Fibroblast of lung (primary cell): ENCODE data around the gene ASIC2. TPM values are rescaled to one million over a fixed set of nuclear protein-coding genes. Genes with fewer than 3 reads are reported as not detected.

Experiments
- DNase-seq, 2 donors: peaks; one replicate each; pipeline versions ENCODE4 v3.0.0 to v3.0.0-alpha.2; 2010; ENCODE audit warnings: low read depth in 2 of 2
- H2AFZ ChIP-seq: 2 replicates; pipeline ENCODE4 v1.5.1; 2012; ENCODE audit warnings: low read length, control low read depth, inconsistent platforms
- H3K27ac ChIP-seq: 2 replicates; pipeline ENCODE4 v1.5.1; 2011; ENCODE audit warnings: low read length, control low read depth; ENCODE audit not compliant: insufficient read depth
- H3K27me3 ChIP-seq: 2 replicates; pipeline ENCODE4 v1.5.1; 2011; ENCODE audit warnings: mild to moderate bottlenecking, low read length; ENCODE audit not compliant: control insufficient read depth, insufficient read depth
- H3K36me3 ChIP-seq: 2 replicates; pipeline ENCODE4 v1.5.1; 2011; ENCODE audit warnings: low read length; ENCODE audit not compliant: control insufficient read depth, insufficient read depth
- H3K4me1 ChIP-seq: 2 replicates; pipeline ENCODE4 v1.5.1; 2011; ENCODE audit warnings: low read length; ENCODE audit not compliant: control insufficient read depth, insufficient read depth; ENCODE audit errors: extremely low read depth
- H3K4me2 ChIP-seq: 2 replicates; pipeline ENCODE4 v1.5.1; 2011; ENCODE audit warnings: low read length, control low read depth; ENCODE audit not compliant: insufficient read depth; ENCODE audit errors: extremely low read depth
- H3K4me3 ChIP-seq, 4 experiments: fragments of 200-600 bp in 1 of 4; sonication (generic) in 1 of 4; replicated peaks in 1 of 4; 2 replicates each; pipeline ENCODE4 v1.5.1; 2011 to 2016; ENCODE audit warnings: low read length in 4 of 4, low read depth in 3 of 4, mild to moderate bottlenecking in 3 of 4, control low read depth in 2 of 4, inconsistent platforms in 1 of 4, mixed read lengths in 1 of 4; ENCODE audit not compliant: insufficient read depth in 1 of 4; ENCODE audit errors: control extremely low read depth in 1 of 4
- H3K79me2 ChIP-seq: 2 replicates; pipeline ENCODE4 v1.5.1; 2012; ENCODE audit warnings: mild to moderate bottlenecking, low read length, inconsistent platforms; ENCODE audit not compliant: control insufficient read depth, insufficient read depth
- H3K9ac ChIP-seq: 2 replicates; pipeline ENCODE4 v1.5.1; 2011; ENCODE audit warnings: mild to moderate bottlenecking, low read length, control low read depth; ENCODE audit not compliant: insufficient read depth
- H3K9me3 ChIP-seq: 2 replicates; pipeline ENCODE4 v1.5.1; 2012; ENCODE audit warnings: low read depth, low read length; ENCODE audit not compliant: control insufficient read depth, insufficient read depth
- H4K20me1 ChIP-seq: 2 replicates; pipeline ENCODE4 v1.5.1; 2011; ENCODE audit warnings: low read length; ENCODE audit not compliant: control insufficient read depth, insufficient read depth; ENCODE audit errors: extremely low read depth
- CTCF ChIP-seq, 2 donors: IDR thresholded peaks in 1 of 2; conservative IDR thresholded peaks in 1 of 2; 1 replicate in 1 of 2; 2 replicates in 1 of 2; pipeline ENCODE4 v1.5.1; 2011 to 2012; ENCODE audit warnings: low read length in 2 of 2, control low read depth in 1 of 2, inconsistent platforms in 1 of 2, low read depth in 1 of 2, mild to moderate bottlenecking in 1 of 2
- EZH2 ChIP-seq: IDR thresholded peaks from 2 replicates; pipeline ENCODE4 v1.5.1; 2012; ENCODE audit warnings: low read length, control low read depth, mild to moderate bottlenecking; ENCODE audit errors: missing control alignments
- polyA plus RNA-seq, 2 donors: library from polyadenylated mRNA; depleted of rRNA in 1 of 2; stranded (reverse) in 1 of 2; unstranded in 1 of 2; fragments of >200 nt; gene quantifications; 2 replicates each; pipeline ENCODE4 v1.2.1, GENCODE V29; 2011 to 2012; ENCODE audit warnings: missing spikeins in 1 of 2
- total RNA-seq: library from RNA; depleted of rRNA; stranded (reverse); fragments of >200 nt; gene quantifications from 2 replicates; pipeline ENCODE4 v1.2.1, GENCODE V29; 2014

ASIC2 gene
- total and polyA plus RNA-seq, 2 donors (not counting 1 experiment from before 2014, with no cell fraction given) = 0.08 to 0.50 TPM

- Histone ChIP-seq H3K4me3 (no peak overlapping the region), H3K79me2 (no peaks in the 10 kb centered on the region), H3K27me3 (no peaks in the 10 kb centered on the region), H3K9me3 (no peaks in the 10 kb centered on the region), H2AFZ (no peak overlapping the region), H3K4me1 (no peaks in the 10 kb centered on the region), H4K20me1 (no peaks in the 10 kb centered on the region), H3K4me2 (no peak overlapping the region), H3K36me3 (no peaks in the 10 kb centered on the region), H3K27ac (no peak overlapping the region), H3K9ac (no peak overlapping the region)
- TF ChIP-seq EZH2 (no peak), CTCF (conservative IDR thresholded peaks at IDR 0.05 in 1 of 2, IDR thresholded peaks at IDR 0.05 in 1 of 2; ENCODE audit: low read depth in 1 of 2, low read length in 2 of 2) (no peak)
- peak; percentile 28 to 36 for DNase-seq
Measured at GRCh38 chr17:33142705-33143299, 150.3 kb downstream of the ASIC2 start.

GRCh38 chr17:33140413-33141099 lies 152.5 kb downstream of the ASIC2 start:
- no peak overlapping the region for H3K4me2 ChIP-seq
- H3K36me3 ChIP-seq = no peaks in the 10 kb centered on the region
- no peaks in the 10 kb centered on the region for H4K20me1 ChIP-seq
- H3K9me3 ChIP-seq = no peaks in the 10 kb centered on the region
- H3K9ac ChIP-seq = no peak overlapping the region
- peak in 1 of 2 donors; percentile 8 for DNase-seq
- no peaks in the 10 kb centered on the region for H3K27me3 ChIP-seq
- no peak overlapping the region for H3K27ac ChIP-seq
- H3K4me3 ChIP-seq = no peak overlapping the region
- TF ChIP-seq CTCF (conservative IDR thresholded peaks at IDR 0.05 in 1 of 2, IDR thresholded peaks at IDR 0.05 in 1 of 2; ENCODE audit: low read depth in 1 of 2, low read length in 2 of 2) = no peak
- TF ChIP-seq EZH2 = no peak
- no peaks in the 10 kb centered on the region for H3K79me2 ChIP-seq
- no peaks in the 10 kb centered on the region for H3K4me1 ChIP-seq
- no peak overlapping the region for H2AFZ ChIP-seq

GRCh38 chr17:33138627-33139026 lies 154.5 kb downstream of the ASIC2 start:
- DNase-seq = no peak

More at GRCh38 chr17:33138627-33139026, 154.5 kb downstream of the ASIC2 start:
- Histone ChIP-seq H3K9me3 (no peaks in the 10 kb centered on the region), H3K27ac (no peak overlapping the region), H4K20me1 (no peaks in the 10 kb centered on the region), H2AFZ (no peak overlapping the region), H3K36me3 (no peaks in the 10 kb centered on the region), H3K4me2 (no peak overlapping the region), H3K79me2 (no peaks in the 10 kb centered on the region), H3K9ac (no peak overlapping the region), H3K4me3 (no peak overlapping the region), H3K27me3 (no peaks in the 10 kb centered on the region), H3K4me1 (no peaks in the 10 kb centered on the region)
- no peak for TF ChIP-seq EZH2
- TF ChIP-seq CTCF (conservative IDR thresholded peaks at IDR 0.05 in 1 of 2, IDR thresholded peaks at IDR 0.05 in 1 of 2; ENCODE audit: low read depth in 1 of 2, low read length in 2 of 2) = no peak
